Endothelial cell of umbilical vein (primary cell): Measurements from ENCODE around the gene IZUMO2. TPM values are rescaled to one million over a fixed set of nuclear protein-coding genes. Genes with fewer than 3 reads are reported as not detected.

ENCODE experiments used
- BruUV-seq: library from RNA; stranded (reverse); fragments of 400-500 nt; replicated peaks from 2 replicates; lab custom pipeline; 2021; lab: Mats Ljungman, UMichigan
- CTCF ChIA-PET: fragments of 300-600, 350-600 bp; sonication (Branson Sonifier 250); formaldehyde crosslinking; loops from one replicate; lab custom pipeline; 2021; ENCODE audit warnings: antibody characterized with exemption, inconsistent platforms; lab: Charles Lee
- POLR2A ChIA-PET: fragments of 300-600, 350-600 bp; sonication (Branson Sonifier 250); formaldehyde crosslinking; loops from one replicate; lab custom pipeline; 2021; ENCODE audit warnings: antibody characterized with exemption, inconsistent platforms; lab: Charles Lee
- DNase-seq: peaks from one replicate; pipeline ENCODE4 v3.0.0-alpha.2; 2011; ENCODE audit warnings: low read depth, low spot score
- FAIRE-seq: peaks from 2 replicates; lab custom pipeline; 2011; peaks lifted over from hg19 to GRCh38; lab: Jason Lieb, UNC
- H2AFZ ChIP-seq: 2 replicates; pipeline ENCODE4 v1.6.0; 2012; ENCODE audit warnings: low read depth, low read length, control low read depth, inconsistent platforms
- H3K27ac ChIP-seq: 2 replicates; pipeline ENCODE4 v1.5.1; 2011; ENCODE audit warnings: low read depth, mild to moderate bottlenecking, control low read depth, low read length, moderate library complexity; ENCODE audit not compliant: insufficient read depth
- H3K27me3 ChIP-seq, 2 experiments: 2 replicates each; pipeline versions ENCODE4 v1.6.0 to v1.6.1; 2011; ENCODE audit warnings: low read length in 2 of 2, mixed read lengths in 1 of 2; ENCODE audit not compliant: control insufficient read depth in 2 of 2, insufficient read depth in 2 of 2
- H3K36me3 ChIP-seq, 2 experiments: 2 replicates in 1 of 2; 3 replicates in 1 of 2; pipeline ENCODE4 v1.5.1; 2011; ENCODE audit warnings: low read length in 2 of 2, mild to moderate bottlenecking in 1 of 2, moderate library complexity in 1 of 2; ENCODE audit not compliant: control insufficient read depth in 2 of 2, insufficient read depth in 2 of 2; ENCODE audit errors: extremely low read depth in 1 of 2
- H3K4me1 ChIP-seq: 3 replicates; pipeline ENCODE4 v1.5.1; 2011; ENCODE audit warnings: mild to moderate bottlenecking, low read length; ENCODE audit not compliant: control insufficient read depth, insufficient read depth; ENCODE audit errors: extremely low read depth
- H3K4me2 ChIP-seq: 2 replicates; pipeline ENCODE4 v1.6.1; 2011; ENCODE audit warnings: low read length, control low read depth, mixed read lengths; ENCODE audit not compliant: insufficient read depth
- H3K4me3 ChIP-seq, 3 experiments: fragments of 200-600 bp in 1 of 3; sonication (generic), shearing (Covaris generic) in 1 of 3; replicated peaks in 1 of 3; 2 replicates each; pipeline ENCODE4 v1.5.1; 2011 to 2016; ENCODE audit warnings: control low read depth in 3 of 3, low read length in 3 of 3, mild to moderate bottlenecking in 2 of 3, inconsistent platforms in 1 of 3, low read depth in 1 of 3, moderate library complexity in 1 of 3; ENCODE audit not compliant: insufficient read depth in 1 of 3
- H3K79me2 ChIP-seq: 2 replicates; pipeline ENCODE4 v1.6.0; 2012; ENCODE audit warnings: low read length, inconsistent platforms; ENCODE audit not compliant: control insufficient read depth, insufficient read depth
- H3K9ac ChIP-seq: replicated peaks from 2 replicates; pipeline ENCODE3; 2011; ENCODE audit warnings: low read length, control low read depth; ENCODE audit not compliant: insufficient read depth; ENCODE audit errors: extremely low read depth
- H3K9me1 ChIP-seq: replicated peaks from 3 replicates; pipeline ENCODE4 v1.6.0; 2011; ENCODE audit warnings: mild to moderate bottlenecking, low read length; ENCODE audit not compliant: control insufficient read depth, insufficient read depth; ENCODE audit errors: extremely low read depth
- H3K9me3 ChIP-seq: replicated peaks from 2 replicates; pipeline ENCODE4 v1.5.1; 2012; ENCODE audit warnings: low read length, inconsistent platforms; ENCODE audit not compliant: control insufficient read depth, insufficient read depth
- H4K20me1 ChIP-seq: replicated peaks from 2 replicates; pipeline ENCODE3; 2011; ENCODE audit warnings: mild to moderate bottlenecking, low read length; ENCODE audit not compliant: control insufficient read depth, insufficient read depth; ENCODE audit errors: extremely low read depth
- CTCF ChIP-seq, 2 donors: IDR thresholded peaks; 1 replicate in 1 of 2; 2 replicates in 1 of 2; pipeline ENCODE4 v1.5.1; 2011; ENCODE audit warnings: low read length in 2 of 2, mild to moderate bottlenecking in 2 of 2, moderate library complexity in 2 of 2, control low read depth in 1 of 2, inconsistent platforms in 1 of 2, low read depth in 1 of 2; ENCODE audit not compliant: insufficient read depth in 1 of 2; ENCODE audit errors: extremely low read depth in 1 of 2
- EZH2 ChIP-seq: IDR thresholded peaks from 2 replicates; pipeline ENCODE4 v1.6.1; 2012; ENCODE audit warnings: borderline replicate concordance, low read depth, mild to moderate bottlenecking, moderate library complexity, low read length, inconsistent platforms; ENCODE audit not compliant: severe bottlenecking
- FOS ChIP-seq: IDR thresholded peaks from 2 replicates; pipeline ENCODE4 v1.6.1; 2011; ENCODE audit warnings: mild to moderate bottlenecking, low read length, moderate library complexity, borderline replicate concordance; ENCODE audit not compliant: insufficient read depth
- GATA2 ChIP-seq: IDR thresholded peaks from 2 replicates; pipeline ENCODE4 v1.7.0; 2011; ENCODE audit warnings: low read depth, mild to moderate bottlenecking, moderate library complexity, mixed read lengths, low read length; ENCODE audit not compliant: insufficient read length, insufficient read depth
- MAX ChIP-seq: IDR thresholded peaks from 2 replicates; pipeline ENCODE4 v1.6.1; 2011; ENCODE audit not compliant: insufficient read depth, insufficient read length
- POLR2AphosphoS5 ChIP-seq: IDR thresholded peaks from 2 replicates; pipeline ENCODE4 v1.6.1; 2012; ENCODE audit warnings: low read depth, mild to moderate bottlenecking, control low read depth, low read length, moderate library complexity; ENCODE audit not compliant: insufficient read depth
- dilution Hi-C: fragments of 300-500 bp; cut with MboI; formaldehyde crosslinking; loops from one replicate; pipeline ENCODE4 v1.15.0; 2019; ENCODE audit warnings: low sequenced_read_pairs; ENCODE audit not compliant: extremely low pct_ligation_motif_present
- intact Hi-C: fragments of 100-400 bp; cut with micrococcal nuclease; formaldehyde crosslinking; loops from one replicate; pipeline ENCODE4 v1.10.0; 2022
- polyA plus RNA-seq, 4 experiments: library from polyadenylated mRNA; depleted of rRNA in 3 of 4; stranded (reverse) in 3 of 4; unstranded in 1 of 4; fragments of >200 nt; gene quantifications; 2 replicates each; pipeline versions ENCODE4 v1.2.1 to v1.2.3, GENCODE V29; 2011 to 2012; ENCODE audit warnings: missing spikeins in 1 of 4
- total RNA-seq: library from RNA; stranded (reverse); gene quantifications from 2 replicates; pipeline ENCODE4 v1.2.3, GENCODE V29; 2021

Gene IZUMO2
- total and polyA plus RNA-seq, 2 donors (not counting 3 experiments of a cell fraction or from before 2014, with no cell fraction given): not detected

- Histone ChIP-seq H3K27me3 (no peaks in the 10 kb centered on the region), H3K4me2 (no peak overlapping the region), H3K4me1 (no peaks in the 10 kb centered on the region), H3K9me3 (no peaks in the 10 kb centered on the region), H3K36me3 (no peaks in the 10 kb centered on the region), H3K79me2 (no peaks in the 10 kb centered on the region), H4K20me1 (no peaks in the 10 kb centered on the region), H3K27ac (no peak overlapping the region), H2AFZ (no peak overlapping the region), H3K9me1 (no peaks in the 10 kb centered on the region), H3K4me3 (no peak overlapping the region), H3K9ac (no peak overlapping the region)
- ChIA-PET CTCF (no interaction called here), POLR2A (no interaction called here)
- intact Hi-C loops: no loop called here
- no peak for FAIRE-seq
- TF ChIP-seq POLR2AphosphoS5: no peak
- no peak for TF ChIP-seq CTCF (IDR thresholded peaks at IDR 0.05; ENCODE audit: extremely low read depth in 1 of 2, insufficient read depth in 1 of 2, low read depth in 1 of 2, low read length in 2 of 2)
- TF ChIP-seq MAX: no peak
- TF ChIP-seq GATA2: no peak
- TF ChIP-seq EZH2: no peak
- TF ChIP-seq FOS: no peak
- DNase-seq: no peak
- dilution Hi-C loops: no loop called here
- no TSS peak for BruUV-seq
Observed at GRCh38 chr19:50192463-50193211, 29.6 kb upstream of the IZUMO2 start.
